Activated CD4-positive, alpha-beta T cell treated with anti-CD3 and anti-CD28 coated beads, Interleukin-2, amount 50 U/mL, for 4 hours (primary cell): ENCODE measurements around the gene HCN3.

Source experiments
- DNase-seq, 2 experiments: peaks; one replicate each; pipeline ENCODE4 v3.0.0-alpha.2; 2020

Gene HCN3

GRCh38 chr1:155254714-155255242, 22.5 kb upstream of the HCN3 start:
- no peak for DNase-seq

GRCh38 chr1:155255243-155256007, 21.8 kb upstream of the HCN3 start, which contains the start of gene ENTREP3:
TSS of gene ENTREP3 (minus strand) at chr1:155255483. CDS start at chr1:155254877, 606 bp downstream.
- peak; percentile 69 to 72 for DNase-seq

DNA sequence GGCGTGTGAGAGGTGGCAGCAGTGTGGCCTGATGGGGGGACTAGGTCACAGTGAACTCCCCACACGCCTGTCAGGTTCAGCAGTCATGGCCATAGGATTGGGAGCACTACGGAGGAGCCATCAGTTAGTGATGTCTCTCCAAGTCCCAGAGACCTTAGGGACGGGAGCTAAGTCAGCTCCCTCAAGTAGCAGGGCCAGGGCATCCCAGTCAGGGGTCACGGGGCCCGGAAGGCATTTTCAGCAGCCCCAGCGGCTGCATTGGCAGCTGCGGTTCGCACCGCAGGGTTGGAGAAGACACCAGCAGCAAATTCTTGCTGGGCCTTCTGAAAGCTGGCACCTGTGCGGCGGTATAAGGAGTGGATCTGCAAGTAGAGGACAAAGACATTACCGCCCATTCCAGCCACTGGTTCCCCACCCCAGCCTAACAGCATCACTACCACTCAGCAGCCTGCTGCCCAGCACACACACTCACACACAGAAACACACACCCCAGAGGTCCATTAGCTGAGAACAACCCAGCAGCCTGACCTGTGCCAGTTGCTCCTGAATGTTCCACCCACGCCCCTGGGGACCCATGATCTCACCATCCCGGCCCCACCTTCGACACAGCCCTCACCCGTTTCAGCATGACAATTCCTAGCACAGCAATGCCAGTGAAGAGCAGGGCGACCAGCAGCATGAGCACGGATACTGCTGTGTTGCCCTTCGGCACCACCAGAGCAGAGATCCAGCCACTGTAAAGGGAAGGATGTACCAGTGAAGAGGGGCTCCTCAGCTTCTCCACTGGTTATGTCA, 21.0 kb upstream of the HCN3 start:
- no peak for DNase-seq

GRCh38 chr1:155260276-155260675, 17.0 kb upstream of the HCN3 start:
- DNase-seq: no peak

- no peak for DNase-seq
Measured at GRCh38 chr1:155261493-155261851, 15.8 kb upstream of the HCN3 start.

GRCh38 chr1:155261852-155262673, 15.2 kb upstream of the HCN3 start, which contains the start of gene SCAMP3:
TSS of gene SCAMP3 (minus strand) at chr1:155262360. CDS start at chr1:155262151, 209 bp downstream.
- peak; percentile 77 for DNase-seq

DNA sequence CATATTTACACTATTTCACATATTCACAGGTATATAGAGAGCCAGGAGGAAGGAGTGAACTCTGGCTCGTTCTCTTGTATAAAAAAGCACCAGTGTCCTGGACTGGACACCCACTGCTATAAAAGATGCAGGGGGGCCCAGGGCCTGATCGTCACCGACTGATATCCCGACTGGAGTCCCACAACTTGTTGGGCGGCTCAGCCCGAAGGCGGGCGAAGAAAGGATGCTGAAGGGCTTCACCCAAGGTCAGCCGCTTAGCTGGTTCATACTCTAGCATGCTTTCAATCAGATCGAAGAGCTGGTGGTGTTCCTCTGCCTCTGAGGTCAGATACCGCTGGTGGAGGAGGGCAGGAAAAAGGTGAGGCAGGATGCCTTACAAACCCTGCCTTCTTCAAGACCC, 14.2 kb upstream of the HCN3 start:
- DNase-seq: no peak

DNA sequence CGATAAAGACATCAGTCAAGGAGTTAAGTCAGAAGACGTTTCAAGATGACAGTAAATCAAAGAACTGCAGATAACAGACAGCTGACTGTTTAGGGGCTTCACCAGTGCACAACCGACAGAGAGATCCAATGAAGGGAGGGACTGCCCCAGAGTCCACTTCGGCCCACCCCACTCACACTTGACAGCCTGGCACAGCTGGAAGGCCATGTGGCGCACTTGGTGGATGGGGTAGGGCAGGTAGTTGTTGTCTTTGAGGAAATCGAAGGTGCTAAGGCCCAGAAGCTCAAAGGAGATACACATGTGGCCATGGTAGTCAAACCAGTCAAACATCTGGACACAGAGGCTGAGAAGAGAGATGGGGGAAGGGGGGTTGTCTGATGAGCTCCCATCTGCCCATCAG, 10.7 kb upstream of the HCN3 start:
- DNase-seq: no peak

DNA sequence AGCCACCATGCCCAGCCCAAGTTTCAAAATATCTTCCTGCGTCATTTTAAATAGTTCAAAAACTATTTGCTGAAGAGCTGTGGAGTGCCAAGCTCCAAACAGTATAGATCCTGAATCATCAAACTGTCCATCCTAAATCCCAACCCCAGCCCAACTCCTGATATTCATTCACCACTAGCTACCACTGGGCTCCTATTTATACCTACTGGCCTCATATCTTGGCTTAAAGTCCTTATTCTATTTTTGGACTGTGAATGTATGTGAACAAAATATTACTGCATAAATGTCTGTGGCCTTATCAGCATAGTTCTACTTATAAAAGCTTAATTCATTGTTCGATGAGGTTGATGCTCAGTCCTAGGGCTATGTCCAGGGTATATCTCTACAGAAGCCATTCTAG, 9.9 kb upstream of the HCN3 start:
- DNase-seq: no peak

- no peak for DNase-seq
Measured at GRCh38 chr1:155268630-155269029, 8.6 kb upstream of the HCN3 start.

DNA sequence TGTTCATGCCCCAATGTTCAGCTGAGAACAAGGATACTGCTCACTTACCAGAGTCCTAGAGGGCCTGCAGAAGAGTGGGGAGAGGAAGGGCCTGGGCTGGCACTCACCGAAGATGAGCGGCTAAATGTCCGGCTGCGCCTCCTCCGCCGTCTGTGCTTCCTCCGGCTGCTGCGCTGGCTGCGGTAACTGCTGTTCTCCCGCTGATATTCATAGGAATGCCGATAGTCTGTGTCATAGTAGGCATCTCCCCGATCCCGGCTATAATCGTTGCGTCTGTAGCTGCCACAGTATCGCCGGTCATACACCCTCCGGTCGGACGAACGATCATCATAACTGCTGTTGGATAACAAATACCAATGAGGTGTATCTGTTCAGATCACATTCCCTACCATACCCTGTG, 7.9 kb upstream of the HCN3 start:
- no peak for DNase-seq

- peak in 1 of 2 experiments; percentile 35 for DNase-seq
Measured at GRCh38 chr1:155272466-155273342, 4.6 kb upstream of the HCN3 start.

DNA sequence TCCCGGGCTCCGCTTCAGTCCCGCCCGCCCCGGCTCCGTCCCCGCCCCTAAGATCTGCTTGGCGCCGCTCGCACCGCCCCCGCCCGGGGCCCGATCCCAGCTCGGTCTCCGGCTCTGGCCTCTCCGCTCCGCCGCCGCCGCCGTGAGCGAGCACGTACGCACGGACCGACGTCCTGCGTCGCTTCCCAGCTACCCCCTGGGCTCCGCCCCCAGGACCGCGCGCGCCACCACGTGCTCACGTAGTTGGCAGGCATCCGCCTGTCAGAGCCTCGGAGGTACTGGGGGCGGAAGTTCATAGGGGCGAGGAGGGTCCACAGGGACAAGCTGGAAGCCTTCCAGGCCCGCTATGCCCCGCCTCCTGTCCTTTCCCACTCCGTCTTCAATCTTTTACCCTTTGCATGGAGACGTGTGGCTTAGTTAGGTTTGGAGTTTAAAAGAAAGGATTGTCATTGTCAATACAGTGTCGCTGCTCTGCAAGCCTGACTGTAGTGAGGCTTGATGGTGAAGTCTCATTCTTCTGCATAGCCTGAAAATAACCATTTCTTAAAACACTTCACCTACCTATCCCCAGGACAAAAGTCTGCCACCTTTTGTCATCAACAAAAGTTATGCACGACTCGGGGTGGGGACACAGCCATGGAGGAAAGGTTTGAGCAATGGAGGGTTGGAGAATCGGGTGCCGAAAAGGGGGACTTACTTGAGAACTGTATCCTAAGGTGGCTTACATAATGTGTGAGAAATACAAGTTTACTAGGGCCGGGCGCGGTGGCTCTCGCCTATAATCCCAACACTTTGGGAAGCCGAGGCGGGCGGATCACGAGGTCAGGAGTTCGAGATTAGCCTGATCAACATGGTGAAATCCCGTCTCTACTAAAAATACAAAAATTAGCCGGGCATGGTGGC, 3.7 kb upstream of the HCN3 start, which contains the start of gene CLK2:
CLK2 (minus strand) TSS at position 162 of the 903 bp plus-strand sequence. CDS start 2,527 bp downstream, outside the sequence.
- DNase-seq: peak; percentile 94 to 95

- peak; percentile 71 to 76 for DNase-seq
Measured at GRCh38 chr1:155277902-155278688, 832 bp downstream of the HCN3 start.

DNA sequence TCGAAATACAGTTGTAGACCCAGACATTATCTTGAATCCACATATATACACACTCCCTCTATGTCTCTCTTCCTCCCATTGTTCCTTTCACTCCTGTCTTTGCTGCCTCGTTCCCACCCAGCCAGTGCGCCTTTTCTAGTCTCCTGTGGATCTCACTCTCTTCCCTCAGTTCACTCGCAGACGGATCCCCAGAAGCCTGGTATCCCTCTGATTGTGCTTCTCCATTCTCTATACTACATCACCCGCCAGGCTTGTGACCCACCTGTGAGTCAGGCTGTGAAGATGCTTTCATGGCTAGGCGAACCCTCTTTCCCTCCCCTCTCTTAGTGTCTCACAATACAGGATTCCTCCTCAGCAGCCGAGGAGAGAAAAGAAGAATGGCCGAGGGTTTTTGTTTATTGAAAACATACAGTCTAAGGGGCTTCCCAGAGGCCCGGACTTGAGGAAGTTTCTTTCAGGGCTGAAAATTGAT, 1.5 kb downstream of the HCN3 start:
- no peak for DNase-seq

DNA sequence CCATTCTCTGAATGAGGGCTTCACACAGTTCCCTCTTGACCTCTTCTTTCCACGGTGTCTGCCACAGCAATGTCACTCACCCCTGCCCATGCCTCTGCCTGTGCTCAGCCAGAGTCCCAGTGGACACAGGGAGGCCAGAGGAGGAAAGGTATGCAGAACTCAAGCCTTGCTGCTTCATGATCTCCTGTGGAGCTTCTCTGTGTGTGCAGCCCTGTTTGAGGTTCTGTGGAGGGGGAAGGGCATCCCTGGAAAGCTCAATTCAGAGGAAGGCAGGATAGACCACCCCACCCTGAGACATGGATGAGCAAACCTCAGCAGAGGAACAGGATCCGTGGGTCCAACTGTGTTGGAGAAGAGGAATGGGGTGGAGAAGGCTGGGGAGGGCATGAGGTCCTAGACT, 2.0 kb downstream of the HCN3 start:
- DNase-seq: no peak

DNA sequence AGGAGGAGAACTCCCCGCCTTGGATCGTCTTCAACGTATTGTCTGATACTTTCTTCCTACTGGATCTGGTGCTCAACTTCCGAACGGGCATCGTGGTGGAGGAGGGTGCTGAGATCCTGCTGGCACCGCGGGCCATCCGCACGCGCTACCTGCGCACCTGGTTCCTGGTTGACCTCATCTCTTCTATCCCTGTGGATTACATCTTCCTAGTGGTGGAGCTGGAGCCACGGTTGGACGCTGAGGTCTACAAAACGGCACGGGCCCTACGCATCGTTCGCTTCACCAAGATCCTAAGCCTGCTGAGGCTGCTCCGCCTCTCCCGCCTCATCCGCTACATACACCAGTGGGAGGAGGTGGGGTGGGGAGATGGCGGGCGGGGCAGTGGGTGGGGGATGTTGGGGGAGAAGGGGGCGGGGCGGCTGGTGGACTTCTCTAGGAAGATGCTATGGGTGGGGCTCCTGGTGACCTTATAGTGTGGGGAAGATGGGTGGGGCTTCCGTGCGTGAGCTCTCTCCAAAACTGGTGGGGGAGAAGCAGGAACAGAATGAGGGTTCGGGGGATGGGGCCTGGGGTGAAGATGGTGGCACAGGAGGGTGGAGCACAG, 5.3 kb downstream of the HCN3 start:
- DNase-seq: no peak

DNA sequence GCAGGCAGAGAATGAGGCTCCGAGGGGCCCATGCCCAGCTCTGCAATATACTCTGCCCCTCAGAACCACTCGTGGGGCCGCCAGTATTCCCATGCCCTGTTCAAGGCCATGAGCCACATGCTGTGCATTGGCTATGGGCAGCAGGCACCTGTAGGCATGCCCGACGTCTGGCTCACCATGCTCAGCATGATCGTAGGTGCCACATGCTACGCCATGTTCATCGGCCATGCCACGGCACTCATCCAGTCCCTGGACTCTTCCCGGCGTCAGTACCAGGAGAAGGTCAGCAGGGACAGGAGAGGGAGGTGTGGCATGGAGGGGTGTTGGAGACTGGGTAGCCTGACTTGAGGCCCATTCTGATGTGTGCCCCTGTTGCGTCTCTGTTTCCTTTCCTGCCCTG, 7.2 kb downstream of the HCN3 start:
- no peak for DNase-seq

DNA sequence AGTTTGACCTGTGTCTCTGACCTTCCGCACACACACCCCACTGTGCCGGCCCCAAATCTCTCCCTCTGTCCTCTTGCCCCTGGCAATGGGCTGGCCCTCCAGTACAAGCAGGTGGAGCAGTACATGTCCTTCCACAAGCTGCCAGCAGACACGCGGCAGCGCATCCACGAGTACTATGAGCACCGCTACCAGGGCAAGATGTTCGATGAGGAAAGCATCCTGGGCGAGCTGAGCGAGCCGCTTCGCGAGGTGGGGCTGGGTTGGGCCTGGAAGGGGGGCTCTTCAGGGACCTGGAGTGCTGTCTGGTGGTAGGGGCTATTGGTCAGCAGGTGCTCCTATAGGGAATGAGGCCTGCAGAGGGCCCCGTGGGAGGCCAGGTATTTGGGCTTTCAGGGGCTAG, 7.8 kb downstream of the HCN3 start:
- no peak for DNase-seq
